HAP-1 (cell line): ENCODE data around the gene ARHGAP21.
"Not testable (repeated sequence)": the region's sequence is repeated elsewhere in the genome, so short reads cannot be mapped to it uniquely, and the experiment has no call there.

ENCODE experiments used
- DNase-seq, 2 experiments: peaks; one replicate each; pipeline ENCODE4 v3.0.0-alpha.2; 2016 to 2020; ENCODE audit warnings: low spot score in 2 of 2
- H3K27me3 ChIP-seq: fragments of 250-450 bp; sonication (Bioruptor Pico); 2 replicates; pipeline ENCODE4 v1.5.1; 2020; ENCODE audit warnings: low read depth, mild to moderate bottlenecking, moderate library complexity
- H3K36me3 ChIP-seq: fragments of 250-450 bp; sonication (Bioruptor Pico); replicated peaks from 2 replicates; pipeline ENCODE4 v1.5.1; 2020; ENCODE audit warnings: mild to moderate bottlenecking
- H3K4me1 ChIP-seq: fragments of 250-450 bp; sonication (Bioruptor Pico); 2 replicates; pipeline ENCODE4 v1.5.1; 2020; ENCODE audit warnings: mild to moderate bottlenecking
- H3K4me3 ChIP-seq: fragments of 250-450 bp; sonication (Bioruptor Pico); 2 replicates; pipeline ENCODE4 v1.5.1; 2020; ENCODE audit warnings: mild to moderate bottlenecking, moderate library complexity
- H3K9me3 ChIP-seq: fragments of 250-450 bp; sonication (Bioruptor Pico); 2 replicates; pipeline ENCODE4 v1.5.1; 2020; ENCODE audit warnings: mild to moderate bottlenecking, moderate library complexity
- in situ Hi-C: fragments of 300-500 bp; cut with MboI; formaldehyde crosslinking; loops from 3 replicates; pipeline ENCODE4 v1.14.3; 2020; ENCODE audit warnings: low sequenced_read_pairs, inconsistent platforms, mixed read lengths

ARHGAP21 gene

DNA sequence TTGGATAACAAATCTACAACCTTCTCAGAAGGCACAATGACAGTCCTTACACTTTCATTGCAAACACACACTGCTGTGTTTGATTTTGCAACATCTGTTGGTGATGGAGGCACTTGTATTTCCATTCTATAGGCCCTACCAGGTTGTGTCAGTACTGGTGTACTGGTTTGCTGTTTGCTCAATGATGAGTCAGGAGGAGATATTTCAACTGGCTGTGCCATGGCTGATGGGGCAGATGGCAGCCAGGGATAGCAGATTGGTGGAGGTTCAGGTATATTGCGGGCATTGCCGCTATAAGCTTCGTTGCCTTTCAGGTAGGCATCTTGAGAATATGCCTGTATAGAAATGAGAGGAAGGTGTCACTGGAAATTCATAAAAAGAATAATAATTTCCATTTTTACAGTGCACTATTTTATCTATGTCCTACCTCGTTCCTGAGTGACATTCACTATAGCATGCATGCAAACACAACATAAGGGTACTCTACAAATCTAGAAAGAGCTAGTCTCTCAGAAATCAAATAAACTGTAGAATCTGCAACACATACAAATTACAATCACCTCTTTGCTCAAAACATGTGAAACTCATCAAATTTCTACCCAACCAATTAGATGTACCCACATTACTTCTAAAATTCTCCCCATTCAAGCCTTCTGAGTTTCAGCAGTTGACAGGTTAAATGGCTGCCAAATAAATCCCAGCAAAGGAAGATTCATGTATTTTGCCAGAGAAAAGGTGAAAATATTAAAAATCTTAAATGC, 102.5 kb downstream of the ARHGAP21 start:
- H3K4me1 ChIP-seq, H3K27me3 ChIP-seq, H3K9me3 ChIP-seq, DNase-seq, H3K36me3 ChIP-seq, H3K4me3 ChIP-seq, in situ Hi-C loops: not testable (repeated sequence)

DNA sequence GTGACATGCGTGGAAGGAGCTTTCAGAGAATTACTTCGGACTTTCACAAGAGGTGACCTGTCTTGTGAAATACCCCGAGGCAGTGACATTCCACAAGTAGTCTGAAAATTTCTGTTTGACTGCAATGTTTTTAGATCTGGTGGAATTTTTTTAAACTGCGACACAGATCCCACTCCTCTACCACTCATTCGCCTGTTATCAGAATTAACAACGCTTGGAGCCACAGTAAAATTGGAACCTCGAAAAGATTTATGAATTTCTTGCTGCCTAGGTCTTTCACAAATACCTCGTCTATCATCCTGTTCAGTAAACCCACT, 103.7 kb downstream of the ARHGAP21 start:
- H3K36me3 ChIP-seq, H3K4me3 ChIP-seq, H3K9me3 ChIP-seq, H3K27me3 ChIP-seq, in situ Hi-C loops, H3K4me1 ChIP-seq, DNase-seq: not testable (repeated sequence)

DNA sequence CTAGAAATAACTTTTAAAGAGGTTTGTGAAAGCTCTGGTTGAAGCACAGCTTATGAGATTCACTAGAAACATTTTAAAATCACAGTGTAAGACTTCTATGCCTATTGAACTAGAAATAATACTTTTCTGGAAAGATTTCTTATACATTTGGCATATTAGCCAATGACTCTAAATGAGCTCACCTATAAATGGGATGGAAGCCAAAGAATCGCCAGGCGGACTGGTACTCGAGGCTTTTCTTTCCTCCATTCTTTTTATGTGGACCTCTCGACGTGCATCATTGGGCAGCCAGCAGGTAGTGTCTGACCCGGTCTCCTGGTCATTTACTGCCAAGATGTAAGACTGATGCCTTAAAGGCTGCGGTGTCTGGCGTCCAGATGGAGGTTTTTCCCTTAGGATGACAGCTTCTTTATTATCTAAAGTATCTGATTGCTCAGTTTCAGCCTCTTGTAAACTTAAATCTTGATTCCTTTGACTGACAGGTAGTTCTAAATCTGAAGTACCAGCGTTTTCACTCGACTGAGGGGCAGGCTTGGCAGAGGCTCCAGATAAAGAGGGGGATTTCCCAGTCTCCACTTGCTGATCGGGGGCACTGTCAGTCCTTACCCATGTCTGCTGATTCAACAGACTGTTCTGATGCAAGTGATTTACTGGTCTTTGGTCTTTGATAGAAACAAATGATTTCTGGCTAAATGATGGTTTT, 104.2 kb downstream of the ARHGAP21 start:
- in situ Hi-C loops, H3K36me3 ChIP-seq, DNase-seq, H3K27me3 ChIP-seq, H3K4me3 ChIP-seq, H3K4me1 ChIP-seq, H3K9me3 ChIP-seq: not testable (repeated sequence)

GRCh38 chr10:24618401-24618800, 105.3 kb downstream of the ARHGAP21 start:
- Histone ChIP-seq H3K36me3 (peaks cover 6% of the 10 kb centered on the region), H3K4me1 (no peaks in the 10 kb centered on the region), H3K9me3 (no peaks in the 10 kb centered on the region), H3K4me3 (no peak overlapping the region), H3K27me3 (no peaks in the 10 kb centered on the region)
- in situ Hi-C loops, result no loop called here
- no peak for DNase-seq

- peak; percentile 61 to 81 for DNase-seq
- no peaks in the 10 kb centered on the region for H3K9me3 ChIP-seq
- in situ Hi-C loops, result no loop called here
- H3K36me3 ChIP-seq, result peaks cover 6% of the 10 kb centered on the region
- no peak overlapping the region for H3K4me3 ChIP-seq
- H3K27me3 ChIP-seq, result no peaks in the 10 kb centered on the region
- no peaks in the 10 kb centered on the region for H3K4me1 ChIP-seq
Observed at GRCh38 chr10:24617771-24618396, 105.8 kb downstream of the ARHGAP21 start.

GRCh38 chr10:24616536-24616935, 107.2 kb downstream of the ARHGAP21 start:
- H3K27me3 ChIP-seq, result no peaks in the 10 kb centered on the region
- no peak for DNase-seq
- no peaks in the 10 kb centered on the region for H3K4me1 ChIP-seq
- no peak overlapping the region for H3K4me3 ChIP-seq
- in situ Hi-C loops, result no loop called here
- H3K36me3 ChIP-seq, result peaks cover 6% of the 10 kb centered on the region
- no peaks in the 10 kb centered on the region for H3K9me3 ChIP-seq

DNA sequence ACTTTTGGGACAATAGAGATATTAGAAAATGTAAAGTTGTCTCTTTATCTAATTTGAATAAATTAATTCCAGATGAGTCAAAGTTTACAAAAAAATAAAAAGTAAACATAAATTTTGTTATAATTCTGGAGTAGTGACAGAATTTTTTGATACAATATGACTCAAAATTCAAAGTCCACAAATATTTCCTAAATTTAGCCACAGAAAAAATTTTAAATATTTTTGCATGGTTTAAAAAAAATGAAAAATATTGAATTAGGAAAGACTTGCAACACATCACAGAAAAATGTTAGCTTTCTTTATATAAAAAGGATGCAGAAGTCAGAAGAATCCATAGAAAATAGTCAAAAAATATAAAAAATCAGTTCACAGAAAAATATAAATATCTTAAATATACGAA, 117.7 kb downstream of the ARHGAP21 start:
- H3K27me3 ChIP-seq, result no peaks in the 10 kb centered on the region
- DNase-seq, result no peak
- H3K4me3 ChIP-seq, result no peak overlapping the region
- peaks cover 4% of the 10 kb centered on the region; the same call in 1 of the 2 replicates for H3K4me1 ChIP-seq
- H3K36me3 ChIP-seq, result peaks cover 16% of the 10 kb centered on the region
- in situ Hi-C loops, result no loop called here
- H3K9me3 ChIP-seq, result no peaks in the 10 kb centered on the region

- in situ Hi-C loops, result no loop called here
- Histone ChIP-seq H3K36me3 (peaks cover 25% of the 10 kb centered on the region), H3K9me3 (no peaks in the 10 kb centered on the region), H3K4me1 (peaks cover 4% of the 10 kb centered on the region; the same call in 1 of the 2 replicates), H3K27me3 (no peaks in the 10 kb centered on the region), H3K4me3 (no peak overlapping the region)
- no peak for DNase-seq
Observed at GRCh38 chr10:24605141-24605540, 118.5 kb downstream of the ARHGAP21 start.

DNA sequence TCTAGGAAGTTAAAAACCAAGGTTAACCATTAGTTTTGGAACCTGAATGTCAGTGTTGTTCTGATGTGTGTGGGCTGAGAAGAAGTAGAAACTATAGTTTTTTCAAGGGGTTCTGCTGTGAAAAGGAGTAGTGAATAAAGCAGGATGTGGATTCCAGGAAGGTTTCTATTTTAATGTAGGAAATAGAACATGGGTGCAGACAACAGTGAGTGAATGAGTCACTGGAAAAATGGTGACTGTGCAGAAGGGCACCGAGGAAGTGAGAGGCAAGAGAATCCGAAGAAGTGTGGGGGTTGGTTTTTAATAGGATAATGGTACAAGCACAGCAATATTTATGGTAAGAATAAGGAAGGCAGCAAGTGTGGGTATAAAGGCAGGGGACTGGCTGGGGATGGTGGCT, 120.4 kb downstream of the ARHGAP21 start:
- peaks cover 39% of the 10 kb centered on the region for H3K36me3 ChIP-seq
- in situ Hi-C loops, result no loop called here
- no peak for DNase-seq
- no peaks in the 10 kb centered on the region for H3K9me3 ChIP-seq
- no peaks in the 10 kb centered on the region for H3K27me3 ChIP-seq
- H3K4me3 ChIP-seq, result no peak overlapping the region
- H3K4me1 ChIP-seq, result no peaks in the 10 kb centered on the region

DNA sequence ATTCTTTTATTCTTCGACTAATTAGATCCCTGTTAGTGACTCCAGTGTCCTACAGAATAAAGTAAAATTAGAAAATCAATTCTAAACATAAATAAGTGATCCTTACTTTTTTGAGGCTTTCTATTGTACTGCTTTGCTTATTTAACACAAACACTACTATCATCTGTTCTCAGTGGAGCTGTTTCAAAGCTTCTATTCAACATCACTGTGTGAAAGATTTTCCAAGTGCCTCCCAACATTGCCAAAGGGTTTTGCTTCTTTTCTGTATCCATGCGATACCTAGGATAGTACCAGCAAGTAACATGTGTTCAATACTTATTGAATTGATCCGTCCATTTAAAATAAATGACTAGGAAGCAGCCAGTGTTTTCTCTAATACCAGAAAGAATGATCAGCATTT, 125.7 kb downstream of the ARHGAP21 start:
- Histone ChIP-seq H3K4me1 (no peaks in the 10 kb centered on the region), H3K36me3 (peaks cover 75% of the 10 kb centered on the region)
- in situ Hi-C loops, result no loop called here

GRCh38 chr10:24597426-24597825, 126.3 kb downstream of the ARHGAP21 start:
- DNase-seq, result no peak
- in situ Hi-C loops, result no loop called here
- H3K9me3 ChIP-seq, result no peaks in the 10 kb centered on the region
- H3K4me1 ChIP-seq, result no peaks in the 10 kb centered on the region
- peaks cover 77% of the 10 kb centered on the region for H3K36me3 ChIP-seq
- no peak overlapping the region for H3K4me3 ChIP-seq
- H3K27me3 ChIP-seq, result no peaks in the 10 kb centered on the region

More for the DNA sequence above, 125.7 kb downstream of the ARHGAP21 start:
- H3K9me3 ChIP-seq, result no peaks in the 10 kb centered on the region
- no peak for DNase-seq
- no peak overlapping the region for H3K4me3 ChIP-seq
- H3K27me3 ChIP-seq, result no peaks in the 10 kb centered on the region

DNA sequence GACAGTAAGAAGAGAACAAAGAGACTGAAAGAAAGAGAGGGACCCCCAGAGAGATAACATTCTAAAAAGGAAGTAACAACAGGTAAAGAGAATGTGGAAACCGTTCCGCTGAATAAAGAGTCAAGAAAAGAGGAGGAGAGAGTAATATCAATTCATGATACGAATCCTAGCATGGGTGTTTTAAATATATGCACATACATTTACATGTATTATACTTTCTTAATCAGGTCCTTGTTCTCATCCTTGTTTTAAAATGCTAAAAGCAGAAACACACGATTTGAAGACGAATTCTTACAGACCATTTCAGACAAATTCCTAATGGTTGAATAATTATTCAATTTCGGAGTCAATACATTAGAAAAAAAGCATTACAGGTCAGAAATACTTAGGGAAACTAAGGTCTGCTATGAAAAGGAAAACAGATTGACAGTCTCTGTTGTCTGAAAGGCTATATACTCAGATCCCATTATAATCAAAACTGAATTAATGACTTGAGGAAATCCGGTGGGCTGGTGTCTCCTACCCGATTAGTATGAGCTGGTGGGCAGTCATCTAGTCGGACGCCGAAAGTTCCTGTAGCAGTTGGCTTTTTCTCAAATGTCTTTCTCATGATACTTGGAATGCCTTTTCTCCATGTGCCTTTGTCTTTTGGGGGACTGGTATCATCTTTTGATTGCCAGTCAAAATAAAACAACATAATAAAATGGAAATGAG, 127.3 kb downstream of the ARHGAP21 start:
- H3K4me3 ChIP-seq, result no peak overlapping the region
- H3K9me3 ChIP-seq, result no peaks in the 10 kb centered on the region
- in situ Hi-C loops, result no loop called here

GRCh38 chr10:24590697-24591457, 132.8 kb downstream of the ARHGAP21 start:
- no peaks in the 10 kb centered on the region for H3K27me3 ChIP-seq
- no peak for DNase-seq
- no peaks in the 10 kb centered on the region for H3K4me1 ChIP-seq
- H3K9me3 ChIP-seq, result no peaks in the 10 kb centered on the region
- no peak overlapping the region for H3K4me3 ChIP-seq
- peaks cover 61% of the 10 kb centered on the region for H3K36me3 ChIP-seq
- in situ Hi-C loops, result no loop called here

More for the DNA sequence above, 127.3 kb downstream of the ARHGAP21 start:
- Histone ChIP-seq H3K27me3 (no peaks in the 10 kb centered on the region), H3K36me3 (peaks cover 82% of the 10 kb centered on the region), H3K4me1 (no peaks in the 10 kb centered on the region)
- DNase-seq, result no peak
